ENCODE results near the gene OTOF.

Gene OTOF

GRCh38 chr2:26442301-26442700, 35.6 kb downstream of the OTOF start:
- Mint-ChIP-seq H3K4me3 (no peak overlapping the region), H3K27me3 (ENCODE audit: low read depth) (peaks cover 7% of the 10 kb centered on the region), H3K9me3 (no peaks in the 10 kb centered on the region), H3K4me1 (no peaks in the 10 kb centered on the region), H3K27ac (no peak overlapping the region), H3K36me3 (ENCODE audit: low read depth) (no peaks in the 10 kb centered on the region)
- TF ChIP-seq CTCF (IDR thresholded peaks at IDR 0.05; ENCODE audit: unreplicated experiment in 3 of 3): no peak

GRCh38 chr2:26438926-26439325, 39.0 kb downstream of the OTOF start:
- Mint-ChIP-seq H3K9me3 (no peaks in the 10 kb centered on the region), H3K4me3 (no peak overlapping the region), H3K27me3 (ENCODE audit: low read depth) (no peaks in the 10 kb centered on the region), H3K27ac (no peak overlapping the region), H3K4me1 (no peaks in the 10 kb centered on the region), H3K36me3 (ENCODE audit: low read depth) (no peaks in the 10 kb centered on the region)
- TF ChIP-seq CTCF (IDR thresholded peaks at IDR 0.05; ENCODE audit: unreplicated experiment in 3 of 3): no peak

DNA sequence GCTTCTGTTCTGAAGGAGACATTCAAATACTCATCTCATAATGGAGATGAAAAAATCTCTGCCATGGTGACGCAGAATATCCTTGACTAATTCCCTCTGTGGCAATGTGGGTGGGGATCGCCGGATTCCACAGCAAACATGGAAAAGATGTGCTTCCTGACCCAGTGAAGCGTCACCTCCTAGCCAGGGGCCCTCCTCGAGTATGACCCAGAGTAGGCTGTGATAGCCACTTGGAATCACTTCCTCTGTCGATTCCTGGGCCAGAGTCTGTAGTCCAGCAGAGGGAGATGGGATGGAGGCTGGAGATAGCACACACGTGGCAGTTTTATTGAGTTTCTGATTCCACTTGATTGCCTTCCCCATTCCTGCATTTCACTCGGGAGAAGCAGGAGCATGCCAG, 39.4 kb downstream of the OTOF start:
- Mint-ChIP-seq H3K27me3 (ENCODE audit: low read depth) (no peaks in the 10 kb centered on the region), H3K9me3 (no peaks in the 10 kb centered on the region), H3K4me3 (no peak overlapping the region), H3K36me3 (ENCODE audit: low read depth) (no peaks in the 10 kb centered on the region), H3K4me1 (peaks cover 3% of the 10 kb centered on the region), H3K27ac (no peak overlapping the region)
- no peak for TF ChIP-seq CTCF (IDR thresholded peaks at IDR 0.05; ENCODE audit: unreplicated experiment in 3 of 3)

- peaks cover 28% of the 10 kb centered on the region for H3K4me1 Mint-ChIP-seq
These were observed 42.8 kb downstream of the OTOF start for GRCh38 chr2:26435106-26435505.

DNA sequence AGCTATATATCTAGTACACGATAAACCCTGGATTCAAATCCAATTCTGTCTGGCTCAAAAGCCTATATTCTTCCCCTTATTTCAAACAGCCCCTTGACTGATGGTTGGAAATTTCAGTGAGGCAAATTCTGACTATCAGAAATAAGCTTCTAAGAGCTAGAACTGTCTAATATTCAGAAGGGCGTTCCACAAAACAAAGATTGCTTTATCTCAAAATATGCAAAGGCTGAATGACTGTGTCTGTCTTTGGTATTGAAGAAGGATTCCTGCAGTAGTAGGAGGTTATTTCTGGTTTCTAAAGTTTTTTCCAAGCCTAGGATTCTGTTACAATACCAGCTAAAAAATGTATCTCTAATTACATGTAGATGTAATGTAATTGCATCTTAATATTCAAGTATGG, 45.1 kb downstream of the OTOF start:
- H3K27me3 Mint-ChIP-seq (ENCODE audit: low read depth): no peaks in the 10 kb centered on the region
- H3K4me3 Mint-ChIP-seq: no peak overlapping the region
- peaks cover 37% of the 10 kb centered on the region for H3K4me1 Mint-ChIP-seq
- no peak for TF ChIP-seq CTCF (IDR thresholded peaks at IDR 0.05; ENCODE audit: unreplicated experiment in 3 of 3)
- H3K36me3 Mint-ChIP-seq (ENCODE audit: low read depth): no peaks in the 10 kb centered on the region
- H3K27ac Mint-ChIP-seq: peak overlapping the region in 1 of 3 experiments; percentile 42
- no peaks in the 10 kb centered on the region for H3K9me3 Mint-ChIP-seq

More at GRCh38 chr2:26435106-26435505, 42.8 kb downstream of the OTOF start:
- H3K4me3 Mint-ChIP-seq: no peak overlapping the region
- TF ChIP-seq CTCF (IDR thresholded peaks at IDR 0.05; ENCODE audit: unreplicated experiment in 3 of 3): no peak
- H3K27me3 Mint-ChIP-seq (ENCODE audit: low read depth): no peaks in the 10 kb centered on the region
- H3K9me3 Mint-ChIP-seq: no peaks in the 10 kb centered on the region
- H3K27ac Mint-ChIP-seq: no peak overlapping the region
- no peaks in the 10 kb centered on the region for H3K36me3 Mint-ChIP-seq (ENCODE audit: low read depth)

DNA sequence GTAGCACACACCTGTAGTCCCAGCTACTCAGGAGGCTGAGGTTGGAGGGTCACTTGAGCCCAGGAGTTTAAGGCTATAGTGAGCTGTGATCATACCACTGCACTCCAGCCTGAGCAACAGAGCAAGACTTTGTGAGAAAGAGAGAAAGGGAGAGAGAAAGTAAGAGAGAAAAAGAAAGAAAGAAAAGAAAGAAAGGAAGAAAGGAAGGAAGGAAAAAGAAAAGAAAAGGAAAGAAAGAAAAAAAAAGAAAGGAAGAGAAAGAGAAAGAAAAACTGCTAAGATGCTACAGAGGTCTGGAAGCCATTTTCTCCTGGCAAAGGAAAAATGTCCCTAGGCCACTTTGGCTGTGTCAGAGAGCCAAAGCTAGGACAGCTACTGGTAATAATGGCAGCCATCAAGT, 45.6 kb downstream of the OTOF start:
- Mint-ChIP-seq H3K27ac (no peak overlapping the region), H3K9me3 (no peaks in the 10 kb centered on the region), H3K4me1 (peaks cover 37% of the 10 kb centered on the region), H3K27me3 (ENCODE audit: low read depth) (no peaks in the 10 kb centered on the region), H3K36me3 (ENCODE audit: low read depth) (no peaks in the 10 kb centered on the region), H3K4me3 (no peak overlapping the region)
- TF ChIP-seq CTCF (IDR thresholded peaks at IDR 0.05; ENCODE audit: unreplicated experiment in 3 of 3): no peak
